HG03469 (cell line): ENCODE measurements around the gene CGREF1.

Experiments used
- ATAC-seq: cut with Tn5 transposase; IDR thresholded peaks from one replicate; pipeline ENCODE4 v1.9.1; 2021; ENCODE audit warnings: mild to moderate bottlenecking, moderate library complexity, moderate number of reproducible peaks; ENCODE audit not compliant: unreplicated experiment

Gene CGREF1, protein sequence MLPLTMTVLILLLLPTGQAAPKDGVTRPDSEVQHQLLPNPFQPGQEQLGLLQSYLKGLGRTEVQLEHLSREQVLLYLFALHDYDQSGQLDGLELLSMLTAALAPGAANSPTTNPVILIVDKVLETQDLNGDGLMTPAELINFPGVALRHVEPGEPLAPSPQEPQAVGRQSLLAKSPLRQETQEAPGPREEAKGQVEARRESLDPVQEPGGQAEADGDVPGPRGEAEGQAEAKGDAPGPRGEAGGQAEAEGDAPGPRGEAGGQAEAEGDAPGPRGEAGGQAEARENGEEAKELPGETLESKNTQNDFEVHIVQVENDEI

GRCh38 chr2:27118525-27119329 is at the start of gene CGREF1:
Gene CGREF1 (minus strand): TSS chr2:27119128. CDS start chr2:27104366, 14,762 bp downstream.
- no peak for ATAC-seq

- no peak for ATAC-seq
These were observed 46.2 kb upstream of the CGREF1 start for GRCh38 chr2:27164960-27165763.

DNA sequence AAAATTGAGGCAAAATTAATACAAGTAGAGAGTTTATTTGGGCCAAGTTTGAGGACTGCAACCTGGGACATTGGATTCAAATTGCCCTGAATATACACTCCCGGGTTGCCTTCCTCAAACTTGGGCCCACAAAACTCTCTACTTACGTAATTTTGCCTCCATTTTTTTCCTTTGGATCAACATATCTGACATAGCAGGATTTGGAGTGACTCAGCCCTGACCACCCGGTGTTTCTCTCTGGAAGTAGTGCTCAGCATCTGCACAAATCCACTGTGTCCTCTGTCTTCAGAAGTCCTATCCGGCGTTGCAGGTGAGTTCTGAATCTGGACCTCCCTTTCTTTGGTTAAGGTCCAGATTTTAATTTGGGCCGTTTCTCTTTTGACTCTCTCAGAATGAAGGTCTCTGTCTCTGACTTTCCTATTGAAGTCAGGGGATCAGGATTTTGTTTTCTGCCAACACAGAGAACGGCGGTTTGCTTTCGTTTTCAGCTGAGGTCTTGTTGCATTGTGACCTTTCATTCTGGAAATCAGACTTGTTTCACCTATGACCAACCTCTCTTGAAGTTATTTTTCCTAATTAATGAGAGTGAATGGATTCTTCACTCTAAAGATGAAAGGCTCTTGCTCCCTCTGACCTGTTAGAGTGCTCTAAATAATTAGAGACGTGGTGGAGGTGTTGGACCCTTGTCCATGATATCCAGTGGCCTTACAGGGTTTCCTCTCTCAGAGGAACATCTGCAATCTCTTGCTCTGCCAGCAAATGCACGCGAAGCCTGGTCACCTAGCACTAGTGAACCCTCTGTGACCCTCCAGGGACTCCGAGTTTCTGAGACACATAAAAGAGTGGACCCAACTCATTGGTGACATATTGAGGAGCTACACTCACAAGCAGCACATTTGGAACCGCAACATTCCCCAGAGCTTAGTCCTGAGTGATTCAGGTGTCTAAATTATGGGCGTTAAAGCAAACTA is 43.5 kb upstream of the CGREF1 start:
- no peak for ATAC-seq

- ATAC-seq: no peak
These were observed 41.3 kb upstream of the CGREF1 start for GRCh38 chr2:27160191-27160590.

DNA sequence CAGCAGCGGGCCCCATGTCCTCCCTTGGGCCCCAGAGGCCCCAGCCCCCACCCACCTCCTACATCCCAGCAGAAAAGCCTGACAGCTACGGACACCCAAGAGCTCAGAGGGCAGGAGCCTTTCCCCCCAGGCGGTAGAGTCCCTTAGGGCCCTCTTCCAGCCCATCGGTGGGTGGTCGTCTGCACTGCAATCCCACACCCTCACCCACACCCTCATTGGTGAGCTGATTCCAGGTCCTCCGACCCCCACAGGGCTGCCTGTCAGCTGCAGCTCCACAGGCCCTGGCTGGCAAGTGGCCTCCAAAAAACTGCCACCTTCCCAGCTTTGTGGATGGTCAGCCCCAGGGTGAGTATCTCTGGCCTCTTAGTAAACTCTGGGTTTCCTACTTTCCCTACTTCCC is 40.3 kb upstream of the CGREF1 start:
- no peak for ATAC-seq

DNA sequence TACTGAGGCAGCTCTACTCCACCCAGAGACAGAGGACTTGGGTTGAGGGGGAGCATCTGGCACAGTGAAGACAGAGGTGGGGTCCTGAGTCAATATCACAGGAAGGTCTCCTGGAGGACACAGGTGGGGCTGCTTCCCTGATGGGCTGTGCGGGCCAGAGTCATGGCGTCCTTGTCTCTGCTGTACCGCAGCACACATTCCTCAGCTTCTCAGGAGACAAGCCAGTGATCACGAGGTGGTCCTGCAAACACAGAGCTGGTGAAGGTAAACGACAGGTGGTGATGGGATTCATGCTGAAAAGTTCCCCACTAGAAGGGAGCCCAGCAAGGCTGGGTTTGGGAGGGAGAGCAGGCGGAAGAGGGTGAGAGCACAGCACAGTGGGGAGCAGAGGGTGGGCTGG is 39.5 kb upstream of the CGREF1 start:
- no peak for ATAC-seq

- no peak for ATAC-seq
These were observed 36.2 kb upstream of the CGREF1 start for GRCh38 chr2:27155069-27155520.

DNA sequence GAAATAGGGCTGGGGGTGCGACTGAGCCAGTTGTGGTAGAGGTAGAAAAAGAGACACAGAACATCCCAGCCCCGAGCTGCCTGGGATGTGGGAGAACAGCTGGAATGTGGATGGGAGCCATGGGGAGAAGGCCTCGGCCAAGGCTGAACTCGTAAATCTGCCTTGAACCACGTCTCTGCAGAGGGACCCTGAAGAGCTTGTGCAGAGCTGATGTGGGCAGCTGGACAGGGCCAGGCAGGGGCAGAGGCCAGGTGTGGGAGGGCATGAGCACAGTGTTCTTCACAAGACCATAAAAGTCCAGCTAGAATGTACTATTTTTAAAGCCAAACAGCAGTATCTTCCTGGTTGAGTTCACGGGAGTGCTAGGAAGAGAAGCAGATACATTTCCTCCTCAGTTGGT is 35.6 kb upstream of the CGREF1 start:
- ATAC-seq: no peak

DNA sequence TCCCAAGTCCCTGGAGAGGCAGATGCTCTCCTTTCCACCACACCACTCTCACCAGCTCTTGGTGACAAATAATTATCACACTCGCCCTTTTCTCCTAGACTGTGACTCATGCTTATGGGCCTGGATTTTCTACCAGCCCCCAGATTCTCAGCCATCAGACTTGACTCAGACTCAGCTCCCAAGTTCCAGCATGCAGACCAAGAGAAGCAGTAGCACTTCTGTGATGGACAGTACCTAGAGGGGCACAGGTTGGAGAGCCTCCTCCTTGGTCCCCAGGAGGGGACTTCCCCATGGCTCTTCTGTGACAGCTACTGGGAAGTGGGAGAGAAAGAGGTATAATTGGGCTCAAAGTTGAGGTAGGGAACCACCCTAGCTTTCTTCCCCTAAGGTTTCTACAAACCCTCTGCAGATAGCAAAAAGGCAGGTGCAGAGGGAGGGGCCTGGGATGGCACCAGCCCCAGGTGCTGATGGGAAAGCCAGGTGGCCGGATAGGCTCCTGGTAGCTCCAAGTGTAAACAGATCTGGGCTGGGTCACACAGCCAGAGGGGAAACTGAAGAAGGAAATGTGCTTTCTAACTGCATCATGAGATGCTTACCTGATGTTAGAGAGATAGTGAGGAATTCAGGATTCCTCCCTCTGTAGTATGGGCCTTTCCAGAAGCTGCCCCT is 34.0 kb upstream of the CGREF1 start:
- ATAC-seq: no peak

- no peak for ATAC-seq
These were observed 33.3 kb upstream of the CGREF1 start for GRCh38 chr2:27152102-27152795.

GRCh38 chr2:27150639-27151230 is 31.8 kb upstream of the CGREF1 start:
- no peak for ATAC-seq

DNA sequence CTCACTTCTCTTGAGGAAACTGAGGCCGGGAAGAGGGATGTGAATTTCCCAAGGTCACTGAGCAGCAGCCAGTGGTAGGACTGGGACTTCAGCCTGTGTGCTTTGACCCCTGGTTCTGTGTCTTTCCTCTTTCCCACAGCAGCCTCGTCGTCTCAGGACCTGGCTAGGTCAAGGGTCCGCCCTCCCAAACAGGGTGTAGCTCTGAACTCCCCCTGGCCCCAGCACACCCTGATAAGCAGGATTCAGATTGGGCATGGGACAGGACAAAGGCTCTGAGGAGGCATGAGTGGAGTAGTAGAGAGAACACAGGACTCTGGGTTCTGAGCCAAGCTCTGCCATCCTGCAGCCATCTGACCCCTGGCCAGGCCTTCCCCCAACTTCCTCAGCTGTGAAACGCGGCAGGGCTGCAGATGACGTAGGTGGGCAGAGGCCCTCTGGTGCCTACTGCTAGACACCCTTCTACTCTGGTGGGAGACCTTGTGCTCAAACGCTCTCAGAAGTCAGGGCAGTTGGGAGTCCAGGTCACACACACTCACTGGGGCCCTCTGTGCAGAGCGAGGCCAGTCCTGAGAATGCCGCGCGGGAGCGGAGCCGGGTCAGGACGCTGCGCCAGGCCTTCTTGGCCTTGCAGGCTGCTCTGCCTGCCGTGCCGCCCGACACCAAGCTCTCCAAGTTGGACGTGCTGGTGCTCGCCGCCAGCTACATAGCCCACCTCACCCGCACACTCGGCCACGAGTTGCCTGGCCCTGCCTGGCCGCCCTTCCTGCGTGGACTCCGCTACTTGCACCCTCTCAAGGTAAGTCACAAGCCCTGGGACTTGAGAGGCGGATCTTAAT is 30.9 kb upstream of the CGREF1 start:
- ATAC-seq: no peak

DNA sequence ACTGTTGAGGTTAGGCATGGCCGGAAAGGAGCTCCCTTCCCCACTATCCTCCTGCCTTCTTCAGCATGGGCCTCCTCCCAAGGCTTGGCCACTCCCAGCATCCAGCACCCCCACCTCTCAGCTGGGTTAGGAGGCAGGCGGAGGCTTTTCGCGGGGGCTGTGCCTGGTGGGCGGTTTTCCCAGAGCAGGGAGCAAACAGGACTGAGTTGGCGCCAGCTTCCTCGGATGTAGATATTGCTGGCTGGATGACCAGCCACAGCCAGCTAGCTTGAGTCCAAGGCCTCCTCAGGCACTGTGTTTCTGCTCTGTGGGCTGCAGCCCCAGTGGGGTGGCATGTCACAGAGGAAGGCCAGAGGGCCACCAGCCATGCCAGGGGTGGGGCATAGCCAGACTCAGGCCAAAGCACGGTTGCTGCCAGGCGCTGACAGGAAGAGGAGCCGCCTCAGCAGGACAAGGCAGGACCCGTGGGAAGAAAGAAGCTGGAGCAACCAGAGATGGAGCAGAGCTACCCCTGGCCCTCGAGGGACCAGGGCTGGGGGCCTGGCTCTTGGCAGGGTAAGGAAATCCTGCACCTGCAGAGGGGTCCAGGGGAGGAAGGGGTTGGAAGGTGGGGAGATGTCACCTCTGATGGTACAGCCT is 30.0 kb upstream of the CGREF1 start, which contains the start of gene TCF23:
TSS of gene TCF23 (plus strand) at position 204 of the 639 bp plus-strand sequence. CDS start at position 334, 130 bp downstream.
- ATAC-seq: no peak

GRCh38 chr2:27147935-27148334 is 29.0 kb upstream of the CGREF1 start:
- ATAC-seq: no peak

- no peak for ATAC-seq
These were observed 26.8 kb upstream of the CGREF1 start for GRCh38 chr2:27145682-27146081.

DNA sequence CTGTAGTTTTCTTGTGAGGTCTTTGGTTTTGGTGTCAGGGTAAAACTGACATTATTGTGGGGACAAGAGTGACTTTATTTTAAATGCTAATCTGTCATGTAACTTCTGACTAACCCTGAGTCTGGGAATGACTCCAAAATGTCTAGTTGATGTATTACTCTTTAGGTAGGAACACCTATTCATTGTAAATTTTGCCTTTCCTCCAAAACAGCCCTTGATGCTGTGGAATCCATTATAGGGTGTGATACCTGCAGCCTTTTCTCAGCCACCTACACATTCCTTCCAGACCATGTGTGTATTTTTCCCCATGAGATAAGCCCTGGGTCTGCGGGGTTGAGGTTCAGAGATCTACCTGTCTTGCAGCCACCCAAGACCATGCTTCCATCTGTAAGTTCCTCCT is 24.4 kb upstream of the CGREF1 start:
- no peak for ATAC-seq

- no peak for ATAC-seq
These were observed 20.4 kb upstream of the CGREF1 start, which contains the start of gene PRR30 for GRCh38 chr2:27139310-27139709. Gene PRR30 (minus strand): TSS chr2:27139410. CDS start chr2:27138329, 1,081 bp downstream.
